H9 (cell line): ENCODE data around the gene DUS1L. TPM values are rescaled to one million over a fixed set of nuclear protein-coding genes. Genes with fewer than 3 reads are reported as not detected.

Source experiments
- DNase-seq: peaks from one replicate; pipeline ENCODE4 v3.0.0-alpha.2; 2017
- H2AFZ ChIP-seq: one replicate; pipeline ENCODE4 v1.6.1; 2013; ENCODE audit warnings: mild to moderate bottlenecking, low read length, control low read depth, moderate library complexity
- H2AK5ac ChIP-seq: 2 replicates; pipeline ENCODE4 v1.6.1; 2013; ENCODE audit warnings: low read length, control low read depth, mixed read lengths; ENCODE audit not compliant: insufficient read length
- H2BK120ac ChIP-seq: one replicate; pipeline ENCODE4 v1.6.1; 2013; ENCODE audit warnings: low read depth, mild to moderate bottlenecking, low read length, control low read depth, inconsistent platforms; ENCODE audit not compliant: poor library complexity, severe bottlenecking
- H2BK12ac ChIP-seq: 2 replicates; pipeline ENCODE4 v1.6.1; 2013; ENCODE audit warnings: low read length, control low read depth, mixed read lengths, low read depth; ENCODE audit not compliant: insufficient read length
- H2BK15ac ChIP-seq: 2 replicates; pipeline ENCODE4 v1.6.1; 2013; ENCODE audit warnings: low read depth, low read length, control low read depth
- H2BK20ac ChIP-seq: one replicate; pipeline ENCODE4 v1.6.1; 2013; ENCODE audit warnings: low read depth, mild to moderate bottlenecking, low read length, control low read depth, inconsistent platforms; ENCODE audit not compliant: poor library complexity, severe bottlenecking
- H2BK5ac ChIP-seq: 2 replicates; pipeline ENCODE4 v1.6.1; 2013; ENCODE audit warnings: low read length, control low read depth, mixed read lengths; ENCODE audit not compliant: insufficient read length
- H3K14ac ChIP-seq: 2 replicates; pipeline ENCODE4 v1.6.1; 2013; ENCODE audit warnings: low read length, control low read depth; ENCODE audit not compliant: insufficient read depth
- H3K18ac ChIP-seq: 2 replicates; pipeline ENCODE4 v1.6.1; 2013; ENCODE audit warnings: low read depth, mild to moderate bottlenecking, mixed read lengths, low read length, control low read depth; ENCODE audit not compliant: insufficient read length
- H3K23ac ChIP-seq: 2 replicates; pipeline ENCODE4 v1.6.1; 2013; ENCODE audit warnings: low read length, control low read depth, mixed read lengths, low read depth; ENCODE audit not compliant: insufficient read length
- H3K23me2 ChIP-seq: 2 replicates; pipeline ENCODE4 v1.6.1; 2013; ENCODE audit warnings: low read depth, mild to moderate bottlenecking, mixed read lengths, low read length, control low read depth; ENCODE audit not compliant: insufficient read length, poor library complexity, severe bottlenecking
- H3K27ac ChIP-seq: 2 replicates; pipeline ENCODE4 v1.5.1; 2013; ENCODE audit warnings: low read length, control low read depth, mixed read lengths, low read depth; ENCODE audit not compliant: insufficient read length
- H3K27me3 ChIP-seq: 2 replicates; pipeline ENCODE4 v1.6.1; 2013; ENCODE audit warnings: low read length, control low read depth, inconsistent platforms; ENCODE audit not compliant: insufficient read depth
- H3K4ac ChIP-seq: 2 replicates; pipeline ENCODE4 v1.6.1; 2013; ENCODE audit warnings: low read depth, mild to moderate bottlenecking, control low read depth, inconsistent platforms, low read length, moderate library complexity
- H3K4me1 ChIP-seq: 2 replicates; pipeline ENCODE4 v1.6.1; 2013; ENCODE audit warnings: low read length, control low read depth, inconsistent platforms; ENCODE audit not compliant: insufficient read depth
- H3K4me2 ChIP-seq: 2 replicates; pipeline ENCODE4 v1.6.1; 2013; ENCODE audit warnings: low read length, control low read depth, mixed read lengths; ENCODE audit not compliant: insufficient read length, insufficient read depth
- H3K56ac ChIP-seq: 2 replicates; pipeline ENCODE4 v1.6.1; 2013; ENCODE audit warnings: low read depth, mild to moderate bottlenecking, mixed read lengths, low read length, control low read depth; ENCODE audit not compliant: insufficient read length
- H3K79me1 ChIP-seq: 2 replicates; pipeline ENCODE4 v1.6.1; 2013; ENCODE audit warnings: low read depth, mild to moderate bottlenecking, moderate library complexity, low read length, control low read depth, inconsistent platforms; ENCODE audit not compliant: insufficient read depth, poor library complexity, severe bottlenecking
- H3K79me2 ChIP-seq: 2 replicates; pipeline ENCODE4 v1.6.1; 2013; ENCODE audit warnings: low read length, control low read depth, inconsistent platforms; ENCODE audit not compliant: insufficient read depth
- H3K9ac ChIP-seq: 2 replicates; pipeline ENCODE4 v1.6.1; 2013; ENCODE audit warnings: low read length, control low read depth, mixed read lengths; ENCODE audit not compliant: insufficient read length; ENCODE audit errors: extremely low read depth
- H3K9me3 ChIP-seq: one replicate; pipeline ENCODE4 v1.6.1; 2013; ENCODE audit warnings: low read depth, low read length, inconsistent platforms; ENCODE audit not compliant: control insufficient read depth
- H3T11ph ChIP-seq: one replicate; pipeline ENCODE4 v1.6.1; 2013; ENCODE audit warnings: mild to moderate bottlenecking, low read length, control low read depth, inconsistent platforms
- H4K20me1 ChIP-seq: one replicate; pipeline ENCODE4 v1.6.1; 2013; ENCODE audit not compliant: control insufficient read depth, insufficient read length, insufficient read depth
- H4K5ac ChIP-seq: 2 replicates; pipeline ENCODE4 v1.6.1; 2013; ENCODE audit warnings: low read depth, mild to moderate bottlenecking, mixed read lengths, low read length, control low read depth; ENCODE audit not compliant: insufficient read length
- H4K8ac ChIP-seq: replicated peaks from 2 replicates; pipeline ENCODE4 v1.6.1; 2013; ENCODE audit warnings: low read length, control low read depth, mixed read lengths, low read depth; ENCODE audit not compliant: insufficient read length
- H4K91ac ChIP-seq: 2 replicates; pipeline ENCODE4 v1.6.1; 2013; ENCODE audit warnings: low read depth, mild to moderate bottlenecking, moderate library complexity, mixed read lengths, low read length, control low read depth; ENCODE audit not compliant: insufficient read length
- H3K27ac Mint-ChIP-seq, 3 experiments: 2 replicates in 2 of 3; 3 replicates in 1 of 3; pipeline ENCODE4 v1.8.0; 2020 to 2021; ENCODE audit warnings: mixed read lengths in 3 of 3, mild to moderate bottlenecking in 1 of 3, moderate library complexity in 1 of 3
- H3K27me3 Mint-ChIP-seq: 2 replicates; pipeline ENCODE4 v1.8.0; 2021; ENCODE audit warnings: low read depth, mild to moderate bottlenecking, moderate library complexity, mixed read lengths
- H3K36me3 Mint-ChIP-seq, 3 experiments: 2 replicates in 2 of 3; 3 replicates in 1 of 3; pipeline ENCODE4 v1.8.0; 2020 to 2021; ENCODE audit warnings: low read depth in 3 of 3, mixed read lengths in 3 of 3; ENCODE audit not compliant: insufficient read depth in 1 of 3
- H3K4me1 Mint-ChIP-seq, 2 experiments: 2 replicates each; pipeline ENCODE4 v1.8.0; 2020; ENCODE audit warnings: mixed read lengths in 2 of 2
- H3K4me3 Mint-ChIP-seq, 2 experiments: 2 replicates in 1 of 2; 3 replicates in 1 of 2; pipeline ENCODE4 v1.8.0; 2020 to 2021; ENCODE audit warnings: mild to moderate bottlenecking in 2 of 2, mixed read lengths in 2 of 2, moderate library complexity in 1 of 2
- H3K9me3 Mint-ChIP-seq, 2 experiments: 2 replicates in 1 of 2; 3 replicates in 1 of 2; pipeline ENCODE4 v1.8.0; 2020; ENCODE audit warnings: mild to moderate bottlenecking in 2 of 2, mixed read lengths in 2 of 2, moderate library complexity in 1 of 2
- CTCF ChIP-seq: fragments of 200-600 bp; sonication (generic); conservative IDR thresholded peaks from 3 replicates; pipeline ENCODE4 v1.8.0; 2021; ENCODE audit warnings: antibody characterized with exemption, mild to moderate bottlenecking
- WGBS: extraction: QIAGEN DNeasy Blood & Tissue Kit; methylation state at CpG from one replicate; pipeline ENCODE4 v1.1.7; 2013; ENCODE audit warnings: missing lambda C conversion rate, low lambda C conversion rate, mixed read lengths; ENCODE audit not compliant: insufficient read length; ENCODE audit errors: extremely low coverage; 5-methylcytosine and 5-hydroxymethylcytosine counted together
- total RNA-seq: library from RNA; stranded (reverse); gene quantifications from 2 replicates; pipeline ENCODE4 v1.2.1, GENCODE V29; 2021

DUS1L gene
- total RNA-seq, 1 experiment from 2014 or later: 103 TPM

- Histone ChIP-seq H2AK5ac (no peak overlapping the region), H2BK5ac (no peak overlapping the region), H4K20me1 (no peaks in the 10 kb centered on the region), H3K4me1 (no peaks in the 10 kb centered on the region), H4K5ac (no peak overlapping the region), H2BK12ac (no peak overlapping the region), H3K23ac (no peak overlapping the region), H3K56ac (no peak overlapping the region), H3K27me3 (no peaks in the 10 kb centered on the region), H3K4me2 (peak overlapping the region; percentile 52), H2BK15ac (no peak overlapping the region), H3K14ac (no peak overlapping the region; the same call in 1 of the 2 replicates), H2BK120ac (no peak overlapping the region), H3K27ac (no peak overlapping the region), H3K79me2 (no peaks in the 10 kb centered on the region), H3K23me2 (peaks cover 5% of the 10 kb centered on the region), H3K4ac (no peak overlapping the region), H3K9me3 (no peaks in the 10 kb centered on the region), H2AFZ (no peak overlapping the region), H4K91ac (no peak overlapping the region), H2BK20ac (no peak overlapping the region), H3T11ph (no peak overlapping the region), H3K9ac (no peak overlapping the region), H3K18ac (no peak overlapping the region), H3K79me1 (peaks cover 5% of the 10 kb centered on the region), H4K8ac (no peak overlapping the region)
- WGBS: no CpG with 5 or more reads among the region's 55 CpGs
- no peaks in the 10 kb centered on the region; the same call in none of the 2 replicates for H3K27me3 Mint-ChIP-seq
- peaks cover 0 to 2% of the 10 kb centered on the region in 2 experiments; a peak in 1 of 5 replicates for H3K9me3 Mint-ChIP-seq
- TF ChIP-seq CTCF: no peak
- no peak overlapping the region for H3K27ac Mint-ChIP-seq
- peak overlapping the region; percentile 79 to 85 for H3K4me3 Mint-ChIP-seq
- no peak for DNase-seq
- peaks cover 7 to 16% of the 10 kb centered on the region in 2 experiments for H3K4me1 Mint-ChIP-seq
- peaks cover 3 to 8% (median 4%) of the 10 kb centered on the region in 3 experiments; a peak in 5 of 7 replicates for H3K36me3 Mint-ChIP-seq
These were observed 42.0 kb downstream of the DUS1L start for GRCh38 chr17:82023447-82024241.
